Mesendoderm (in vitro differentiated cells): ENCODE results near the gene CDK14.

Experiments
- DNase-seq: peaks from one replicate; pipeline ENCODE4 v3.0.0; 2013
- H2AK5ac ChIP-seq: 2 replicates; pipeline ENCODE4 v1.6.1; 2013; ENCODE audit warnings: low read length, inconsistent platforms
- H2BK120ac ChIP-seq: 2 replicates; pipeline ENCODE4 v1.6.1; 2013; ENCODE audit warnings: low read depth, mild to moderate bottlenecking, low read length, moderate library complexity, mixed read lengths
- H2BK15ac ChIP-seq: replicated peaks from 2 replicates; pipeline ENCODE4 v1.6.1; 2013; ENCODE audit warnings: low read depth, mild to moderate bottlenecking, moderate library complexity
- H2BK5ac ChIP-seq: 2 replicates; pipeline ENCODE4 v1.6.1; 2013; ENCODE audit warnings: low read length, inconsistent platforms
- H3K18ac ChIP-seq: 2 replicates; pipeline ENCODE4 v1.6.1; 2013; ENCODE audit warnings: mild to moderate bottlenecking, low read length, mixed read lengths
- H3K23ac ChIP-seq: one replicate; pipeline ENCODE4 v1.6.1; 2013; ENCODE audit warnings: low read length
- H3K27ac ChIP-seq: 2 replicates; pipeline ENCODE4 v1.5.1; 2013; ENCODE audit warnings: low read depth, mild to moderate bottlenecking, inconsistent platforms, low read length, moderate library complexity
- H3K27me3 ChIP-seq: 2 replicates; pipeline ENCODE4 v1.6.1; 2013; ENCODE audit warnings: low read length, control low read depth, mild to moderate bottlenecking, inconsistent platforms; ENCODE audit not compliant: insufficient read depth, poor library complexity
- H3K36me3 ChIP-seq: 2 replicates; pipeline ENCODE4 v1.6.1; 2013; ENCODE audit warnings: low read length, inconsistent platforms; ENCODE audit not compliant: control insufficient read depth, insufficient read depth
- H3K4ac ChIP-seq: one replicate; pipeline ENCODE4 v1.6.1; 2013; ENCODE audit warnings: low read depth, mild to moderate bottlenecking, low read length, moderate library complexity
- H3K4me1 ChIP-seq: 2 replicates; pipeline ENCODE4 v1.6.1; 2013; ENCODE audit warnings: low read depth, low read length, inconsistent platforms; ENCODE audit not compliant: control insufficient read depth
- H3K4me2 ChIP-seq: 2 replicates; pipeline ENCODE4 v1.6.1; 2013; ENCODE audit warnings: low read length
- H3K4me3 ChIP-seq: 2 replicates; pipeline ENCODE4 v1.5.1; 2013; ENCODE audit warnings: mild to moderate bottlenecking, low read length
- H3K56ac ChIP-seq: one replicate; pipeline ENCODE4 v1.6.1; 2013; ENCODE audit warnings: low read length
- H3K79me1 ChIP-seq: 2 replicates; pipeline ENCODE4 v1.6.1; 2013; ENCODE audit warnings: low read length, inconsistent platforms
- H3K79me2 ChIP-seq: 2 replicates; pipeline ENCODE4 v1.6.1; 2013; ENCODE audit warnings: mild to moderate bottlenecking, low read length; ENCODE audit not compliant: control insufficient read depth, insufficient read depth
- H3K9ac ChIP-seq: 2 replicates; pipeline ENCODE4 v1.6.1; 2013; ENCODE audit warnings: low read length, inconsistent platforms
- H4K5ac ChIP-seq: one replicate; pipeline ENCODE4 v1.6.1; 2013; ENCODE audit warnings: low read length
- H4K8ac ChIP-seq: one replicate; pipeline ENCODE4 v1.6.1; 2013; ENCODE audit warnings: low read depth, mild to moderate bottlenecking, control low read depth, low read length, moderate library complexity
- WGBS: extraction: QIAGEN DNeasy Blood & Tissue Kit; methylation state at CpG from one replicate; pipeline ENCODE4 v1.1.7; 2013; ENCODE audit warnings: low lambda C conversion rate, missing lambda C conversion rate; ENCODE audit not compliant: insufficient coverage; ENCODE audit errors: extremely low coverage; 5-methylcytosine and 5-hydroxymethylcytosine counted together

CDK14 gene

GRCh38 chr7:91039033-91039432 is 442.9 kb downstream of the CDK14 start:
- Histone ChIP-seq H3K18ac (no peak overlapping the region), H3K79me1 (no peaks in the 10 kb centered on the region), H3K36me3 (no peaks in the 10 kb centered on the region), H2BK120ac (no peak overlapping the region), H2AK5ac (no peak overlapping the region), H2BK15ac (no peak overlapping the region), H4K8ac (no peak overlapping the region), H3K27ac (no peak overlapping the region), H3K9ac (no peak overlapping the region), H3K27me3 (no peaks in the 10 kb centered on the region), H3K4me2 (no peak overlapping the region), H3K4me3 (no peak overlapping the region), H3K56ac (no peak overlapping the region), H3K79me2 (no peaks in the 10 kb centered on the region), H3K23ac (no peak overlapping the region), H3K4me1 (peaks cover 8% of the 10 kb centered on the region), H2BK5ac (no peak overlapping the region), H4K5ac (no peak overlapping the region), H3K4ac (no peak overlapping the region)
- WGBS, result no CpG with 5 or more reads among the region's 4 CpGs
- no peak for DNase-seq

GRCh38 chr7:91041141-91041540 is 445.0 kb downstream of the CDK14 start:
- Histone ChIP-seq H3K9ac (no peak overlapping the region), H3K27ac (no peak overlapping the region)

GRCh38 chr7:91041901-91042484 is 445.9 kb downstream of the CDK14 start:
- no CpG with 5 or more reads among the region's 8 CpGs for WGBS
- no peak overlapping the region for H2AK5ac ChIP-seq
- H3K23ac ChIP-seq, result no peak overlapping the region
- H3K18ac ChIP-seq, result no peak overlapping the region
- DNase-seq, result no peak
- no peak overlapping the region for H3K9ac ChIP-seq
- H3K4me2 ChIP-seq, result no peak overlapping the region
- H3K4ac ChIP-seq, result no peak overlapping the region
- no peak overlapping the region for H4K5ac ChIP-seq
- no peak overlapping the region for H2BK120ac ChIP-seq
- no peak overlapping the region for H3K27ac ChIP-seq
- H2BK5ac ChIP-seq, result no peak overlapping the region
- H3K36me3 ChIP-seq, result no peaks in the 10 kb centered on the region
- no peak overlapping the region for H4K8ac ChIP-seq
- H3K56ac ChIP-seq, result no peak overlapping the region
- H3K27me3 ChIP-seq, result no peaks in the 10 kb centered on the region
- H3K4me3 ChIP-seq, result no peak overlapping the region
- no peak overlapping the region for H2BK15ac ChIP-seq
- peaks cover 15% of the 10 kb centered on the region for H3K4me1 ChIP-seq
- H3K79me1 ChIP-seq, result no peaks in the 10 kb centered on the region
- no peaks in the 10 kb centered on the region for H3K79me2 ChIP-seq

More at GRCh38 chr7:91041141-91041540, 445.0 kb downstream of the CDK14 start:
- WGBS, result no CpG with 5 or more reads among the region's 2 CpGs
- Histone ChIP-seq H3K18ac (no peak overlapping the region), H2BK15ac (no peak overlapping the region), H3K4me1 (peaks cover 15% of the 10 kb centered on the region), H4K5ac (no peak overlapping the region), H3K36me3 (no peaks in the 10 kb centered on the region), H3K79me1 (no peaks in the 10 kb centered on the region), H3K4me3 (no peak overlapping the region), H2BK5ac (no peak overlapping the region), H3K56ac (no peak overlapping the region), H3K27me3 (no peaks in the 10 kb centered on the region), H2BK120ac (no peak overlapping the region), H3K79me2 (no peaks in the 10 kb centered on the region), H3K4ac (no peak overlapping the region), H3K23ac (no peak overlapping the region), H3K4me2 (no peak overlapping the region), H2AK5ac (no peak overlapping the region), H4K8ac (no peak overlapping the region)
- no peak for DNase-seq

- no CpG with 5 or more reads among the region's 1 CpG for WGBS
- H3K4ac ChIP-seq, result no peak overlapping the region
- H2BK15ac ChIP-seq, result no peak overlapping the region
- H3K23ac ChIP-seq, result no peak overlapping the region
- no peaks in the 10 kb centered on the region for H3K79me1 ChIP-seq
- no peak overlapping the region for H3K56ac ChIP-seq
- no peak overlapping the region for H3K9ac ChIP-seq
- no peak for DNase-seq
- H3K27me3 ChIP-seq, result no peaks in the 10 kb centered on the region
- H3K4me3 ChIP-seq, result no peak overlapping the region
- H2BK120ac ChIP-seq, result no peak overlapping the region
- no peak overlapping the region for H4K5ac ChIP-seq
- no peak overlapping the region for H4K8ac ChIP-seq
- H3K79me2 ChIP-seq, result no peaks in the 10 kb centered on the region
- no peak overlapping the region for H2BK5ac ChIP-seq
- peaks cover 15% of the 10 kb centered on the region for H3K4me1 ChIP-seq
- H3K4me2 ChIP-seq, result no peak overlapping the region
- no peak overlapping the region for H3K27ac ChIP-seq
- H3K36me3 ChIP-seq, result no peaks in the 10 kb centered on the region
- no peak overlapping the region for H3K18ac ChIP-seq
- no peak overlapping the region for H2AK5ac ChIP-seq
Measured at GRCh38 chr7:91043186-91043585, 447.1 kb downstream of the CDK14 start.

- no CpG with 5 or more reads among the region's 6 CpGs for WGBS
- no peak overlapping the region for H3K18ac ChIP-seq
- H4K5ac ChIP-seq, result no peak overlapping the region
- H2AK5ac ChIP-seq, result no peak overlapping the region
- DNase-seq, result no peak
- H3K79me1 ChIP-seq, result no peaks in the 10 kb centered on the region
- H3K27me3 ChIP-seq, result no peaks in the 10 kb centered on the region
- H3K27ac ChIP-seq, result no peak overlapping the region
- no peak overlapping the region for H3K9ac ChIP-seq
- H3K4ac ChIP-seq, result no peak overlapping the region
- no peak overlapping the region for H3K4me3 ChIP-seq
- peak overlapping the region; percentile 25 for H3K56ac ChIP-seq
- no peak overlapping the region for H4K8ac ChIP-seq
- H2BK120ac ChIP-seq, result no peak overlapping the region
- H2BK15ac ChIP-seq, result no peak overlapping the region
- H3K23ac ChIP-seq, result no peak overlapping the region
- no peaks in the 10 kb centered on the region for H3K36me3 ChIP-seq
- H3K79me2 ChIP-seq, result no peaks in the 10 kb centered on the region
- no peak overlapping the region for H2BK5ac ChIP-seq
- peaks cover 15% of the 10 kb centered on the region for H3K4me1 ChIP-seq
- H3K4me2 ChIP-seq, result no peak overlapping the region
Measured at GRCh38 chr7:91043924-91044645, 448.0 kb downstream of the CDK14 start.
